Astrocyte (in vitro differentiated cells and primary cell): Measurements from ENCODE around the gene RXRB. TPM values are rescaled to one million over a fixed set of nuclear protein-coding genes. Genes with fewer than 3 reads are reported as not detected.

Experiments
- DNase-seq: peaks from one replicate; pipeline ENCODE4 v3.0.0-alpha.2; 2010; ENCODE audit warnings: low read depth
- FAIRE-seq: peaks from 2 replicates; lab custom pipeline; 2011; peaks lifted over from hg19 to GRCh38; lab: Jason Lieb, UNC
- H2AFZ ChIP-seq: 2 replicates; pipeline ENCODE4 v1.6.0; 2012; ENCODE audit warnings: low read depth, low read length, inconsistent platforms
- H3K27ac ChIP-seq: 2 replicates; pipeline ENCODE4 v1.5.1; 2011; ENCODE audit warnings: low read depth, low read length, inconsistent platforms
- H3K27me3 ChIP-seq: 2 replicates; pipeline ENCODE4 v1.6.0; 2011; ENCODE audit warnings: low read length, inconsistent platforms; ENCODE audit not compliant: insufficient read depth
- H3K36me3 ChIP-seq: 2 replicates; pipeline ENCODE4 v1.5.1; 2011; ENCODE audit warnings: low read length, inconsistent platforms; ENCODE audit not compliant: insufficient read depth
- H3K4me1 ChIP-seq: 2 replicates; pipeline ENCODE4 v1.5.1; 2011; ENCODE audit warnings: low read length, inconsistent platforms; ENCODE audit not compliant: insufficient read depth
- H3K4me2 ChIP-seq: 2 replicates; pipeline ENCODE4 v1.6.0; 2012; ENCODE audit warnings: low read length, inconsistent platforms
- H3K4me3 ChIP-seq: 2 replicates; pipeline ENCODE4 v1.5.1; 2011; ENCODE audit warnings: low read depth, mild to moderate bottlenecking, low read length, inconsistent platforms; ENCODE audit not compliant: insufficient read depth
- H3K79me2 ChIP-seq: 2 replicates; pipeline ENCODE4 v1.6.0; 2012; ENCODE audit warnings: mild to moderate bottlenecking, low read length, inconsistent platforms; ENCODE audit not compliant: insufficient read depth
- H3K9ac ChIP-seq: 2 replicates; pipeline ENCODE4 v1.6.0; 2012; ENCODE audit warnings: mild to moderate bottlenecking, low read length, inconsistent platforms
- H3K9me3 ChIP-seq: 2 replicates; pipeline ENCODE4 v1.5.1; 2012; ENCODE audit warnings: low read depth, mild to moderate bottlenecking, low read length, inconsistent platforms; ENCODE audit not compliant: insufficient read depth
- H4K20me1 ChIP-seq: 2 replicates; pipeline ENCODE4 v1.6.0; 2012; ENCODE audit warnings: low read length, inconsistent platforms; ENCODE audit not compliant: insufficient read depth
- H3K27ac Mint-ChIP-seq: one replicate; pipeline ENCODE4 v1.8.0; 2021; ENCODE audit warnings: mild to moderate bottlenecking, mixed read lengths; ENCODE audit not compliant: unreplicated experiment
- H3K27me3 Mint-ChIP-seq: one replicate; pipeline ENCODE4 v1.8.0; 2021; ENCODE audit warnings: low read depth, mixed read lengths; ENCODE audit not compliant: unreplicated experiment
- H3K36me3 Mint-ChIP-seq: one replicate; pipeline ENCODE4 v1.8.0; 2021; ENCODE audit warnings: low read depth, mixed read lengths; ENCODE audit not compliant: unreplicated experiment
- H3K4me1 Mint-ChIP-seq: one replicate; pipeline ENCODE4 v1.8.0; 2021; ENCODE audit warnings: low read depth, mixed read lengths; ENCODE audit not compliant: unreplicated experiment
- H3K4me3 Mint-ChIP-seq: one replicate; pipeline ENCODE4 v1.8.0; 2021; ENCODE audit warnings: mild to moderate bottlenecking, moderate library complexity, mixed read lengths; ENCODE audit not compliant: unreplicated experiment
- H3K9me3 Mint-ChIP-seq: one replicate; pipeline ENCODE4 v1.8.0; 2021; ENCODE audit warnings: mild to moderate bottlenecking, mixed read lengths; ENCODE audit not compliant: unreplicated experiment
- CTCF ChIP-seq: IDR thresholded peaks from 2 replicates; pipeline ENCODE4 v1.5.1; 2011; ENCODE audit warnings: low read depth, mild to moderate bottlenecking, inconsistent platforms, low read length, moderate library complexity; ENCODE audit not compliant: insufficient read depth
- EZH2 ChIP-seq: IDR thresholded peaks from 2 replicates; pipeline ENCODE4 v1.6.1; 2012; ENCODE audit warnings: mild to moderate bottlenecking, low read length, inconsistent platforms; ENCODE audit not compliant: insufficient read depth
- total RNA-seq: library from RNA; stranded (reverse); gene quantifications from 2 replicates; pipeline ENCODE4 v1.2.1, GENCODE V29; 2021

The RXRB gene
- total RNA-seq, 1 donor from 2014 or later: 34.0 TPM

- H3K9ac ChIP-seq: no peak overlapping the region
- TF ChIP-seq EZH2: no peak
- TF ChIP-seq CTCF: no peak
- no peak overlapping the region for H3K27ac ChIP-seq
- no peak overlapping the region for H3K4me3 ChIP-seq
- peaks cover 38% of the 10 kb centered on the region for H3K27me3 Mint-ChIP-seq
- H3K79me2 ChIP-seq: no peaks in the 10 kb centered on the region
- H3K9me3 ChIP-seq: no peaks in the 10 kb centered on the region
- peaks cover 3% of the 10 kb centered on the region for H3K36me3 ChIP-seq
- peaks cover 2% of the 10 kb centered on the region for H3K9me3 Mint-ChIP-seq
- FAIRE-seq: no peak
- no peak overlapping the region for H3K27ac Mint-ChIP-seq
- H3K27me3 ChIP-seq: peaks cover 13% of the 10 kb centered on the region
- peaks cover 4% of the 10 kb centered on the region for H3K4me1 Mint-ChIP-seq
- DNase-seq: no peak
- no peak overlapping the region for H3K4me3 Mint-ChIP-seq
- H4K20me1 ChIP-seq: peaks cover 12% of the 10 kb centered on the region
- H3K4me1 ChIP-seq: no peaks in the 10 kb centered on the region
- H2AFZ ChIP-seq: no peak overlapping the region
- no peak overlapping the region for H3K4me2 ChIP-seq
- H3K36me3 Mint-ChIP-seq: peaks cover 7% of the 10 kb centered on the region
These were observed 11.3 kb downstream of the RXRB start for GRCh38 chr6:33189164-33189563.

GRCh38 chr6:33187809-33188208, 12.7 kb downstream of the RXRB start:
- Mint-ChIP-seq H3K9me3 (peaks cover 4% of the 10 kb centered on the region), H3K4me3 (no peak overlapping the region), H3K36me3 (peaks cover 5% of the 10 kb centered on the region), H3K27me3 (peaks cover 37% of the 10 kb centered on the region), H3K4me1 (peaks cover 2% of the 10 kb centered on the region), H3K27ac (no peak overlapping the region)
- H3K27me3 ChIP-seq: peaks cover 13% of the 10 kb centered on the region
- H3K36me3 ChIP-seq: no peaks in the 10 kb centered on the region
- no peak for FAIRE-seq
- no peaks in the 10 kb centered on the region for H3K9me3 ChIP-seq
- no peak overlapping the region for H3K4me3 ChIP-seq
- no peak overlapping the region for H3K9ac ChIP-seq
- TF ChIP-seq EZH2: no peak
- no peak for TF ChIP-seq CTCF
- H4K20me1 ChIP-seq: peaks cover 5% of the 10 kb centered on the region
- no peak overlapping the region for H2AFZ ChIP-seq
- H3K27ac ChIP-seq: no peak overlapping the region
- no peaks in the 10 kb centered on the region for H3K4me1 ChIP-seq
- H3K79me2 ChIP-seq: no peaks in the 10 kb centered on the region
- DNase-seq: no peak
- no peak overlapping the region for H3K4me2 ChIP-seq

- H3K36me3 Mint-ChIP-seq: peaks cover 8% of the 10 kb centered on the region
- no peak overlapping the region for H3K27ac Mint-ChIP-seq
- H3K79me2 ChIP-seq: no peaks in the 10 kb centered on the region
- TF ChIP-seq EZH2 (no peak), CTCF (no peak)
- no peak overlapping the region for H3K4me2 ChIP-seq
- no peak overlapping the region for H3K27ac ChIP-seq
- H3K27me3 Mint-ChIP-seq: peaks cover 28% of the 10 kb centered on the region
- no peaks in the 10 kb centered on the region for H3K9me3 ChIP-seq
- H3K9ac ChIP-seq: no peak overlapping the region
- H3K4me3 ChIP-seq: no peak overlapping the region
- H3K27me3 ChIP-seq: no peaks in the 10 kb centered on the region
- DNase-seq: no peak
- FAIRE-seq: no peak
- no peaks in the 10 kb centered on the region for H3K4me1 ChIP-seq
- no peaks in the 10 kb centered on the region for H4K20me1 ChIP-seq
- peaks cover 2% of the 10 kb centered on the region for H3K9me3 Mint-ChIP-seq
- H3K4me3 Mint-ChIP-seq: no peak overlapping the region
- no peaks in the 10 kb centered on the region for H3K36me3 ChIP-seq
- H2AFZ ChIP-seq: no peak overlapping the region
- peaks cover 2% of the 10 kb centered on the region for H3K4me1 Mint-ChIP-seq
These were observed 14.7 kb downstream of the RXRB start for GRCh38 chr6:33185654-33186187.
